Heart left ventricle (tissue), 13 donors: ENCODE results near the gene CLPSL1.

Experiments used
- CTCF ChIP-seq, 12 donors: fragments of 200-600 bp; sonication (generic) in 4 of 12; IDR thresholded peaks; one replicate each; pipeline versions ENCODE4 v1.5.0 to v1.8.0; 2018 to 2022; ENCODE audit warnings: antibody characterized with exemption in 12 of 12, mild to moderate bottlenecking in 5 of 12
- POLR2A ChIP-seq, 2 donors: fragments of 450-650 bp; IDR thresholded peaks; one replicate each; pipeline ENCODE4 v1.6.1; 2017; ENCODE audit warnings: antibody characterized with exemption in 2 of 2, mild to moderate bottlenecking in 2 of 2, moderate library complexity in 2 of 2
- donor health status: ischemic (EF 13 %, LVEDD 7.1; RV severe dilation, severe dysfunction).
- donor health status: DM: no; HTN: yes; CAD: no.
- donor health status: DM: no; HTN: no; CAD: no.
- donor health status: ischemic (EF 25% LVEDD 6.9; RV normal size, moderate dysfunction).
- donor health status: ischemic (EF 25% LVEDD 5.7; RV mildly dilated, moderate dysfunction).
- donor health status: ischemic (EF 35%, LVEDD 5.7; RV mildly dilated, moderate dysfunction).
- donor health status: nonischemic (EF 11% LVEDD 7.7; RV severe dilation, severe dysfunction).
- donor health status: DM: yes; HTN: yes; CAD: no.
- donor health status: PGD.
- donor health status: ischemic (EF 29% LVEDD 5.4; RV normal size, mild dysfunction).
- donor health status: nonischemic (EF 23%, LVEDD 6.1; RV moderate dilation, normal function).

- TF ChIP-seq CTCF (IDR thresholded peaks at IDR 0.05) (no peak), POLR2A (IDR thresholded peaks at IDR 0.05) (no peak)
Measured at GRCh38 chr6:35778437-35778836, 2.4 kb upstream of the CLPSL1 start.
